HG03442 (cell line): Measurements from ENCODE around the gene STX16.

Experiments used
- ATAC-seq: cut with Tn5 transposase; IDR thresholded peaks from one replicate; pipeline ENCODE4 v1.9.1; 2021; ENCODE audit warnings: mild to moderate bottlenecking, moderate library complexity; ENCODE audit not compliant: unreplicated experiment

STX16 gene

DNA sequence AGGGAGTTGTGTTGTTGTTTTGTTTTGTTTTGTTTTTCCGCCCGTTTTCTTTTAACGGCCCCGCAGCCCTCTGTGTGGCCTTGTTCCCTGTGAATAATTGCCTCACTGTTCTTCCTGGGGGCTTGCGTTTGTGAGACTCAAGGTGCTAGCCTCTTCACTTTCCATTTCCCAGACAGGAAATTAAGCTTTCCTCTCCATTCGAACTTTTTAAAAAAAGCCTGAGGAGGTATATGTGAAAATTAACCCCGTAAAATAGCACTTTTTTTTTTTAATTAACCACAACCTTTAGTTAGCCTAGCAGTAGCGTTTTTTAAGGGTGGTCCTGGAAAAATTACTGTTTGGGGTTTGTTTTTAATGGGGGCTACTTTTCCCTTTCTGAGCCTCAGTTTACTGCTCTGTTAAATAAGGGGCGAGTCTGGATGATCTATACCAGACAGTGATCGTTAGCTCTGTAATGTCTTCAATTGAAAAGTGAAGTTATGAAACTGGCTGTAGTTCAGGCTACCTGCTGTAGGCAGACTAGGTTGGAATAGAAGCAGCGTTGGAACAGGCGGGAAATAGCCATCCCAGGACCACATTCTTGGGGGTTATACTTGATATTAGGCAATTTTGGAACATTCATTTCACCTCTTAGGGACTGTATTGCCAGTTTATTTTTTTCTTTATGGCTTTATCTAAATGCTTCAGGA is 1.7 kb downstream of the STX16 start:
- ATAC-seq = no peak

DNA sequence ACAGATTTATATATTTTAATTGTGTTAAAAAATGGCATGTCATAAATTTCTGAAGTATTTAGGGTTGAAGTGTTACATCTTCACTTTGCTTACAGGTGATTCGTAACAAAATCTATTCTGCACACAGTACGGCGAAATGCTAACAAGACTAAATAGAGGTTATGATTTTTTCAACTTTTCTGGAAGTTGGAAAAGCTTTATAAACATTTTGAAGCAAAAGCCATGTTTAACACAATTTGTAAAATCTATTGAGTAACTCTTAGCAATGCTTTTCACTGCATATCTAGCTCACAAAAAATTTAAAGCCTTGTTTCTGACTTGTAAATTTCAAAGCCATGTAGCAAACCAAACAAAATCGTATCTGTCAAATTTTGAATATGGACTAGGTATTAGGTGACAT is 3.3 kb downstream of the STX16 start:
- ATAC-seq = no peak

DNA sequence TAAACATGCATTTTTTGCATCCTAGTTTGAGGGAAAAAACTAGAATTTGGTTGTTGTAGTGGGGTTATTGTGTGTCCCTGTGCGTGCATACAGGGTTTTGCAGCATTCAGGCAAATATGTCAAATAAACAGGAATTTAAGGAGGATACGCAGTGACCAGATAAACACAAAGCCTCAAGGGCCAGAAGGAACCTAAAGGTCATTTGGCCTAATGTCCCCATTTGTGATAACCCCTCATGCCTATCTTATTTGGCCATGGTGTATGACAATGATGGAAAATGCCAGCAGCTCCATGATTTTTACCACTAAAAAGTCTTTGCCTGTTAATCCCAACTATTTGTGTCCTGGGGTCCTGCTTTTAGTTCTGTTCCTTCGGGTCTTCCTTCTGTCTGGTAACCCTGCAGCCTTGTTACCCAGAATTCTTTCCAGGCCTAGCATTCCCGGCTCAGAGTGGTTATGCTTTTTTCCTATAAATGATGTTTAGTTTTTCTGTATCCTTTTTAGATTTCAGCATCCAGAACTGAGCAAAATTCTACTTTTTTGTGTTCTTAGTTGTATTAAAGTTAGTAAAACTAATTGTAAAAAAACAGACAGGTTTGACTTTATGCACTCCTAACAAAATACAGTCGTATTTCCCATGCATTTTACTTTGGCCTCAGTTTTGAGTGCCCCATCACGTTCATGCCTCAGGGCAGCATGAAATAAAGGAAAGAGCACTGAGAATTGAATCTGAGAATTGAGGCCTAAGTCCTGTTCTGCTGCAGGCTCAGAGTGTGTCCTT is 4.4 kb downstream of the STX16 start:
- no peak for ATAC-seq

DNA sequence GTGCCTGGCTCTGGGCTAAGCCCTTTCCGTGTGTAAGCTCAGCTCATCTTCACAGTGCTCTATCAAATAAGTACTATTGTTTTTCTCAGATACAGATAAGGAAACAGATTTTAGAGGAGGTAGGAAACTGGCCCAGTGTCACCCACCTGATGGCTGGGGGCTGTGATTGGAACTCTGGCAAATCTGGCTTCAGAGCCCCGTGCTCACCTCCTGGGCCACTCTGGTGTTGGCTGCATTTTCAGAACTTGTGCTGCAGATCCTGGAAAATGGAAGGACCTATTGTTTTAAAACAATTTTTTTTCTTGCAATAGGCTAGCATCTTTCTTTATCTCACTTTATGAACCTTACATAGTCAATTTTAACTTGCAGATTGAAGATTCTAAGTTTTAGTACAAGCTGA is 5.7 kb downstream of the STX16 start:
- ATAC-seq = no peak

DNA sequence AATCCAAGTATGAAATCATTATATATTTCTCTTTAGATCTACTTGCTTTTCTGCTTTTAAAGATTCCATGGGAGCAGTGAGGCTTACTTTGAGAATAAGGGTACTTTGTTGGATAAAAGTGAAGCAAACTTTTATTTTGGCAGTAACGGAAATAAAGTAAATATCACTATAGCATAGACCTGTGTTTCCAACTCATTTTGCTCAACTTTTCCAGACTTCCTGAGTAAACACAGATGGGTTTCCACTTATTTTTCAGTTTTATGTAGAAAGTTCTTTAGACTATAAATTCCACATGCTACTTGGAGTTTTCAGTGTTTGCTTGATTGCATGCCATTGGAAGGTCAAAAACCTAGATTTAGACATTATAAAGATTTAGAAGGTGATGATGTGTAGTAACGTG is 6.2 kb downstream of the STX16 start:
- no peak for ATAC-seq

DNA sequence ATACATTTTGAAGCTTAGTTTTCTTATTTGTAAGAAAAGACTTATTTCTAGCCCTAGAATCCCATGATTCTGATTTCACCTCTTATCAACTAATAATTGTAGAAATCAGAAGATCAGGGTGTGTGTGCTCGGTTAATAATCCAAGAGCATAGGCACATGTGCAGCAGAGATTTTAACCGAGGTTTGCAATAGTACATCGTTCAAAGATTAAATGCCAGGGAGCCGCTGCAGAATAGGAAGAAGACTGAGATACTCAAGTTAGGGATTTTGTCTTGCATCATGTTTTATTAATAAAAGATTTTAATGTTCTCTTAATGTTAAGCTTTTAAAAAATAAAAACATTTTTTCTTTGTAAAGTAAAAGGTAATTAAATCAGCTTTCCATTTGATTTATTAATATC is 6.9 kb downstream of the STX16 start:
- no peak for ATAC-seq

DNA sequence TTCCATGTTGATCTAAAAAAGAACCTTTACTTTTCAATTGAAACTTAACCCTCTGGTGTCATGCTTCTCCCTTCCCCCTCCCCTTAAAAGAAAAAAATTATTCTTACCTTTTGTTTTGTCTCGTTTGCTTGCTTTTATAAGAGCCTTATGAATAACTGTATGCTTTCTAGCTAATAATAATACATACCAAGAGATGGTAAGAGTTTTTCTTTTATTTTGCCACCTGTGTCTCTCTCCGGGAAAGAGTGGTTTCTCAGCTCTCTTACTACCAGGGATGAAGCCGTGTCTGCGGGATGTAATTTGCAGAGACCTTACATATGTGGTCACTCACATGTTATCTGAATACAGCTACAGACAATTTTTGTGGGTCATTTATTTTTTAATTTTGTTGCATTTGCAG is 7.7 kb downstream of the STX16 start:
- ATAC-seq = no peak

DNA sequence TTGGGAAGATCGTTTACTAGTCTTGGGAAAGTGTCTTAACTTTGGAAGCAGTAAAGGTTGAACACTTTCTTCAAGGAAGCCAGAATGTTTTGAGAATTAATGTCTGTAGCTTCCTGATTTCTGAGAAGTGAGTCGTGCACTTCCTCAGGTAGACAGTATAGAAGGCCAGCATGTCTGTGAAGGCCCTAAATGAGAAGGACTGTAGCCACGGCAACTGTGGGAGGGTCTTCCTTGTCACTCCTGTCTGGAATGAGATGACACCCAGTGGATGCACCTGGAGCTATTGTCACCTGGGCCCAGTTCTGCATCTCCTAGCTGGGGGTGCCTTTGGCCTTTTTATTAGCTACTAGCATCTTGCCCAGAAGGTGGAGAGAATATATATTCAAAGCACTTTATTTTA is 8.8 kb downstream of the STX16 start:
- no peak for ATAC-seq

DNA sequence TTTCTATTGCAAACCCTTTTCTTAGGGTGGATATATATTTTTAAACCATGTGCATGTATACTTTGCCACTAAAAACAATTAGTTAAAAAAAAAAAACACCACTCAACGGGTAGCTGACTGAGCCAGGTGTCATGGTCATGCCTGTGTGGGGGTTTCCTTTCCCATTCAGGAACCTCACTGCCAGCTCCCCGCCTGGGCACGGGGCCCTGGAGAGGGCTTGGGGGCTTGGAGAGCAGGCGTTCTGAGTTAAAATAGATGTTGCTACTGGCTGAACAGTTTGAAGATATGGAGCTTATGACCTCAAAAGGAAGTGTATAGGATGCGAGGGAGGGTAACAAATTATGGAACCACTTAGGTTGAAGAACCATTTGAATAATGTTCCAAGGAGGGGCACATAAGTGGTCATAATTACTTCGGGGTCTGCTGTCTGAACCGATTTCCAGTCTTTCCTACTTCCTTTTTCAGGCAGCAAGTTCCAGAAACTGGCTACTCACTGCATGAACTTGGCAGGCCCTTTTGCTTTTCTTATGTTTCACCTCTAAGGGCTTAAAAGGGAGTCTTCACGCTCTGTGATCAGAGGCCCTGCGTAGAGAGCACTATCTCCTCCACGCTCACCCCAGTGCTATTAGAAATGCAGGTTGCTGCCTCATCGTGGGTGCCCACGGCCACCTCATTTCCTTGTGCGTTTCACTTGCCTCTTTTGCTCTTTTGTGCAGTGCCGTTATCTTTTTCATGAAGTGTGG is 9.9 kb downstream of the STX16 start:
- ATAC-seq = no peak

DNA sequence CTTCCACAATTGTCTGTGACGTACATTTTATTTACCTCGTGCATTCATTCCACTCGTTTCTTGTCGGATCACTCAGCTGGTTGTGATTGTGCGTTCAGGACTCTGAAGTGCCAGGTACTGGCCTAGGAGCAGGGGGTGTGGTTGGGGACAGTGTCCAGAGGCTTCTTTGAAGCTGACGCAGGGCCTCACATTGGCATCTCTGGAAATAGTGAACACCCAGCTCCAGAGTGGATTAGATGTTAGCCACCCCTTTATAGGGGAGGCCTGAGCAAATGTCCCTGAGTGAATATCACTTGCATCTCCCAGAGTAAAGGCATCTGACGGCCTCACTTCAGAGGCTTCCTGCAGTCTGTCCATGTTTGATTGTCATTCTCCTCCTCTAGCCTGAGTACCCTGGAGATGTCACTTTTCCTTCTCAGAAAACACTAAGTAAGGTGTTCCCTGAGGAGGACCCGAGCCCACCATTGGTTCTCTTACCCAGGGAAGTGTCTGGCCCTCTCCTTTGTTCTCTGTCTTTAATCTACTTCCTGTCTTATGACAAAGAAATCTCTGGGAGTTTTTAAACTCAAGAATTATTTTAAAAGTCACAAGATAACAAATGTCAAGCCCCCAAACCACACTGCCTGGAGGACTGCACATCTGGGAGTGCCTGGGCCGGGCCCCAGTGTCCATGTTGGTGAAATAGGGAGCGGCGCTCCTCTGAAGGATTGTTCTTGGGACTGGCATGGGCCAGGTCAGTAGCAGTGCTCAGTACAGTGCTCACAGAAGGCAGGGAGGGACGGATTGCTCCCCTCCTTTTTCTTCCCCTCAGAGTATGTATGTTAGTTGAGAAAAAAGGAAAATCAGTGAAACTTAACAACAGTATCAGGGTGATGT is 10.8 kb downstream of the STX16 start:
- no peak for ATAC-seq

DNA sequence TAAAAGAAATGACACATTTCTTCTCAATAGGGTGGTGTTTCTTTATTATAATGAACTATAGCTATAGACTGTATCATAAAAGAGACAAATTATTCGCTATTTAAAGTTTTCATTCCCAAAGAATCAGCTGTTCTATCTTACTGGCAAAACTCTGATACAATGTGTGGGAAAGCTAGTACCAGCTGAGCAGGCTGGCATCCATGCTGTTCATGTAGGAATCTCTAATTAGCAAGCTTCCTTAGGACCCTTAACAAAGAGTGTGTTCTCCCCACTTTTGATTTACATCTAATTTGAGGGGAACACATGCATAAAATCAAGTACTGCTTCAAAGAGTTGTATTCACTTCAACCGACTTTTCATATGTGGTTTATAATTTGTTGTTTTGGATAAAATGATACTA is 13.2 kb downstream of the STX16 start:
- ATAC-seq = no peak

DNA sequence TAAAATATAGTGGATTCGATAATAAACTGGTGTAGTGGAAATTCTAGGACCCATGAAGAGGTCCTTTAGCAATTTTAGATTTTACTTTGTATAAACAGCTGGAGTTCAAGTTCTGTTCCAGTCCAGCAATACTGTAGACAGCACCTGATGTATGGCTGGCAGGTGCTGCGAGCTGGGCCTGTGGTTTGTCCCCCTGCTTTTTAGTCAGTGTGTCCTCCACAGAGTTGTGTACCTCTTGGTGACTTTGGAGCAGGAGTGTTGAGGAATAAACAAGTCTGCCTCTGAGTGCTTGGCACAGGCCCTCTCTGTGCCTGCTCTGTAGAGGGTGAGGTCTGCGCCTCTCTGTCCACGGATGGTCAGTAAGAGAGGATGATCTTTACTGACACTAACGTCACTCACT is 13.8 kb downstream of the STX16 start:
- no peak for ATAC-seq

DNA sequence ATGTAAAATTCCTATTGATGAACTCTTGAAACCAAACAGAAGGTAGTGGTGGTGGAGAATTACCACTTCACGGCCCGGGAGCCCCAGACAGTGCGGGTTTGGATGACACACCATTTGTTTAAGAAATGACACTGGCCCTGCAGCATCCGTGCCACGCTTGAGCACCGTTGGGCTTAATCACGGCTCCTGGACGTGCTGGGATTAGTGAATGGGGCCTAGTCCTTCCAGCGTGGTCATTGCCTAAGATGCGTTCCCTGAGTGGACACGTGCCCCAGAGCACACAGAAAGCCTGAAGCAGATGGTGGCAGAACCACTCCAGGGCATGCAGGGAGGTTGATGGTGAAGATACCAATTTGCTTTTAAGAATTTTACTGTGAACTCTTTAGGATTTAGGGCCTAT is 14.5 kb downstream of the STX16 start:
- ATAC-seq = no peak

DNA sequence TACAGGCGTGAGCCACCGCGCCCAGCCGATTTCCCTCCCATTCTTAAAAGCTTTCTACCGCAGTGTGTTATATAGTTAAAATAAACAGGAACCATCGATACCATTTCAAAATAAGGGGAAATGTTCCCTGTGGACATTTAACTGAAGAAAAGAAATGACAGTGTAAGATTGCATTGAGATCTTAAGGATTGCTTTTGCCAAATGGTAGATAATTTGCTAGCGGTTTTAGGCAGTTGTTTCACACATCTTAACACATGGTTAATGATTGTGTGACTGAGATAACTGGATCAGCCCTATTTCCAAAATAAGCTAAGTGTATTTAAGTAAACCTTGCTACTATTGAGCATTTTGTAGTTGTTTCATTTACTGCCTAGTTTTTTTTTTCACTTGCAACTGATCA is 15.6 kb downstream of the STX16 start:
- ATAC-seq = no peak

DNA sequence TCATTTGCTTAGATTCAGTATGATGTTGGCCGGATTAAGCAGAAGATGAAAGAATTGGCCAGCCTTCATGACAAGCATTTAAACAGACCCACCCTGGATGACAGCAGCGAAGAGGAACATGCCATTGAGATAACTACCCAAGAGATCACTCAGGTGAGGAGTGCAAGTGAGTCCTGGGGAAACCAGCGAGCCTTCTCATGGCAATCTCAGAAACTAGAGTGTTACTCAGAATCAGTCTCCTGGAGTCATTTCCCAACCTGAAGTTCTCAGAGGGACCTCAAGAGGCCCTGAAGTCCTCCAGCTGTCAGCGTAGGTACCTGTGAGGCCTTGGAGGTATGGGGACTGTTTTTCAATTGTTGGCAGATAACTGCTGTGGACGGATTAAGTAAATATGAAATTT is 16.9 kb downstream of the STX16 start:
- ATAC-seq = no peak

DNA sequence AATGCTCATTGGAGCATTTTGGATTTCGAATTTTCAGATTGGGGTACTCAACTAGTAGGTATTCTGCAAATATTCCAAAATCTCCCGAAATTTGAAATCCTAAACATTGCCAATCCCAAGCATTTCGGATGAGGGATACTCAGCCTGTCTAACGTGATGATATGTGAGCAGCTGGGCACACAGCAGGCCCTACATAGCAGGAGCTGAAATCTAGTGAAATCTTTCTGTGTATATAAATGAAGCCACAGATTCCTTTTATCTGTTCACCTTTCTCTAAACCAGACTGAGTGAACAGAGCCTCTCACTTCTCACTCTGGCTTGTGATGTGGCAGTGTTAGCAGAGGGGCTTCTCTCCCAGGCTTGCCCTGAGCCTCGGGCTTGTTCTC is 17.8 kb downstream of the STX16 start:
- ATAC-seq = no peak

DNA sequence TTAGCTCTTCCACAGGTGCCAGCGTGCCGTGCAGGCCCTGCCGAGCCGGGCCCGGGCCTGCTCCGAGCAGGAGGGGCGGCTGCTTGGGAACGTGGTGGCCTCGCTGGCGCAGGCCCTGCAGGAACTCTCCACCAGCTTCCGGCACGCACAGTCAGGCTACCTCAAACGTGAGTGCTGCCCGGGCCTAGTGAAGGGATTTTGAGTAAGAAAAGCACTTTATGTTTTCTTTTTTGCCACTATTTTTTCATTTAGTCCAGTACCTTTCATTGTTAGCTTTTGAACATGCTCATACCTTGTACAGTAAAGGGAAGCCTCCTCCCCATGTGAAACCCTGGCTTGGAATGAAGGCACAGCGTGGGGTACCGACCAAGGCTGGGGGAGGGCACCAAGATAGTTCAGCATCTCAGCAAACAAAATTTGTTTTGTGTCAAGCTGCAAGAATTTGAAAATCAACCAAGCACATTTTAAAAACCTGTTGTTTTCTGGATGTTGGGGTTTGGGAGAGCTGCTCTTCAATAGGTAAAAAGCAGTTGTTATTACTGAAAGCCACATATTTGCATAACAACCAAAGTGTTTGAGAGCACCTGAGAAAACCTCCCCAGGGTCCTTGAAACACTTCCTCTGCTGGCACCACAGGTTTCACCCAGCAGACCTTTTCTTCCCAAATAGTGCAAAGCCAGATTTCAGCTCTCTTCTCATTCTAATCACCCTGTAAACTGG is 18.4 kb downstream of the STX16 start:
- ATAC-seq = no peak

DNA sequence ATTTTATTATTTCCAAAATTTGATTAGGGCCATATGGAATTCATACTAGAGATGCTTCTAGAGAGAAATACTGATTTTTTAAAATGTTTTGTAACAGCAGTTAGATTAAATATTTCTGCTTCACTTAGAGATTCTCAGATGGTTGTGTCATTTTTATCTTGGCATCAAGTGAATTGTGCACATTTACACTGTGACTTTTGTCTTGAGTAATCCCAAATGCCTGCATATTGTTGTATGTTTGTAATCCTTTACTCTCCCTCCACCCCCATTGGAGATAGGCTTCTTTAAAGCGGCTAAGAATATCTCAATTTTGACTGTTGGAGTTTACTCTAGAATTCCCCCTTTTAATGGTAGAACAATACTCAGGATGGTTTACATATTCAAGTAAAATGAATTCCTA is 19.0 kb downstream of the STX16 start:
- ATAC-seq = no peak

DNA sequence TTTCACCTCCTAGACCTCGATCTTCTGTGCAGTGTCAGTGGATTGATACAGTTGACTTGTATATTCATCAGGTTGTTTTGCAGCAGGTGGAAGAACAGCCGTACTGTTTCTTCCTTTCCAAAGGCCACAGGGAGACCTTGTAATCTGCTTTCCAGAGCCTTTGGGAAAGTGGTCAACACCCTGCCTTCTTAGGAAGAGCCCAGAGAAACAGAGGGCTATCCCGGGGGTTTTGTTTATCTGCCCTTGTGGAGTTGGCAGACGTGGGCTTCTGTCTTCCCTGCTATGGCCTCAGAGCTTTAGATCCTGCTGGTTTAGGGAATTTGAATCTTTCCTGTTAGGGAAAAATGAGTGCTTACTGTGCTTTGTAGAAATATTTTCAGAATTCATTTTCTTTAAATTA is 19.6 kb downstream of the STX16 start:
- ATAC-seq = no peak

DNA sequence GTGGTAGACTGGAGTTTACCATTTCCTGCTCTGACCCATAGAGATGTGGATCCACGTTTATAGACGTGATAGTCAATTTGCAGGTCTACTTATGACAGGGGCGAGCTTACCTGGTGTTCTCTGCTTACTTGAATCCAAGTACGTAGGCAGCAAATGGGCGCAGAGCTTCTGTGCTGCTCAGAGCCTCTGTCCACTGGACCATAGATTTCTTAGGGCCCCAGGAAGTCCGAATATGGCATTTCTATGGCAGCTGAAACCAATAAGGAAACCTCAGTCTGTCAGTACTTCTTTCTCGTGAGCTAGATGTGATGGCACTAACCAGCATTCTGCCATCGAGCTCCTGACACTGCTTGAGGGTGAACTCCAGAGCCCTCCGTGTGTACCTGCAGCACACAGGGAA is 22.0 kb downstream of the STX16 start:
- ATAC-seq = no peak
